HCT116 (cell line): ENCODE data around the gene FOXC2.

Experiments used
- CEBPB ChIP-seq: IDR thresholded peaks from 2 replicates; pipeline ENCODE4 v1.6.1; 2012; ENCODE audit warnings: low read depth
- EZH2 ChIP-seq: fragments of 200-600 bp; sonication (generic); IDR thresholded peaks from 2 replicates; pipeline ENCODE4 v1.6.1; 2017; ENCODE audit warnings: antibody characterized with exemption, mixed run types
- JUND ChIP-seq: IDR thresholded peaks from 2 replicates; pipeline ENCODE4 v1.6.1; 2012
- POLR2A ChIP-seq: IDR thresholded peaks from 2 replicates; pipeline ENCODE4 v1.7.0; 2011; ENCODE audit warnings: borderline replicate concordance; ENCODE audit not compliant: insufficient read depth, insufficient read length; ENCODE audit errors: extremely low read depth
- POLR2AphosphoS5 ChIP-seq: IDR thresholded peaks from 2 replicates; pipeline ENCODE4 v1.6.1; 2011; ENCODE audit warnings: mild to moderate bottlenecking, low read depth, low read length, moderate library complexity
- RAD21 ChIP-seq: IDR thresholded peaks from 2 replicates; pipeline ENCODE4 v1.6.1; 2012; ENCODE audit warnings: low read depth, mild to moderate bottlenecking
- SRF ChIP-seq: IDR thresholded peaks from 2 replicates; pipeline ENCODE4 v1.6.1; 2012; ENCODE audit warnings: low read depth
- YY1 ChIP-seq: IDR thresholded peaks from 2 replicates; pipeline ENCODE4 v1.6.1; 2011; ENCODE audit warnings: low read length, low read depth, moderate library complexity, mild to moderate bottlenecking; ENCODE audit not compliant: insufficient replicate concordance; ENCODE audit errors: extremely low read depth
- ZFX ChIP-seq: fragments of 450-650 bp; IDR thresholded peaks from 2 replicates; pipeline ENCODE4 v1.6.1; 2017
- ZNF274 ChIP-seq: fragments of 200-500 bp; sonication (Bioruptor generic); IDR thresholded peaks from 2 replicates; pipeline ENCODE4 v1.6.1; 2014; ENCODE audit warnings: mild to moderate bottlenecking, low read depth, low read length, inconsistent platforms
- TF ChIP-seq, protein P1 (sequence below), 3 experiments: fragments of 200-600 bp in 1 of 3; sonication (generic) in 1 of 3; IDR thresholded peaks in 2 of 3; conservative IDR thresholded peaks in 1 of 3; 2 replicates each; pipeline ENCODE4 v1.5.1; 2012 to 2017; ENCODE audit warnings: low read depth in 2 of 3, low read length in 2 of 3, antibody characterized with exemption in 1 of 3, borderline replicate concordance in 1 of 3, control low read depth in 1 of 3, mild to moderate bottlenecking in 1 of 3, mixed read lengths in 1 of 3, mixed run types in 1 of 3, moderate library complexity in 1 of 3; ENCODE audit not compliant: insufficient read depth in 1 of 3
- TF ChIP-seq, protein P2 (sequence below): IDR thresholded peaks from 2 replicates; pipeline ENCODE4 v1.6.1; 2011; ENCODE audit warnings: mild to moderate bottlenecking, low read length, moderate library complexity; ENCODE audit not compliant: insufficient replicate concordance; ENCODE audit errors: extremely low read depth

DNA sequence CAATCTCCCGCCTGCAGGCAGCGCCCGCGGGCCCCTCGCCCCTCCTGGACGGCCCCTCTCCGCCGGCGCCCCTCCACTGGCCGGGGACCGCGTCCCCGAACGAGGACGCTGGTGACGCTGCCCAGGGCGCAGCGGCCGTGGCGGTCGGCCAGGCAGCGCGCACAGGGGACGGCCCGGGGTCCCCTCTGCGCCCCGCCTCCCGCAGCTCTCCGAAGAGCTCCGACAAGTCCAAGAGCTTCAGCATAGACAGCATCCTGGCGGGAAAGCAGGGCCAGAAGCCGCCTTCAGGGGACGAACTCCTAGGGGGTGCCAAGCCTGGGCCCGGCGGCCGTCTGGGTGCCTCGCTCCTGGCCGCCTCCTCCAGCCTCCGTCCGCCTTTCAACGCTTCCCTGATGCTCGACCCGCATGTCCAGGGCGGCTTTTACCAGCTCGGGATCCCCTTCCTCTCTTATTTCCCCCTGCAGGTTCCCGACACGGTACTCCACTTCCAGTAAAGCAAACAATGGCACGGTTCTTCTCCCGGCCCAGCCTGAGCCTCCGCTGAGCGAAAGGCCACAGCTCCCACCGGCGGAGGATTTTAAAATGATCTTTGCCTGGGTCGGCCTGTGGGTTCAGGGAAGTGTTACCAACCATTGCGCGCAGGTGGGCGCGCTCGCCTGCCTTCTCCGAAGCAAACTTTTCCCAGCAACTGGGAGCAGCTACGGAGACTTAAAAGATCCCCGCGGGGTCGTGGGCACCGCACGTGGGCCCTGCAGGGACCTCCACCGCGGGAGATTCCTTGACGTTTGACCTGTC lies 12.8 kb downstream of the FOXC2 start:
- TF ChIP-seq POLR2A, result no peak
- TF ChIP-seq CEBPB, result no peak
- no peak for TF ChIP-seq RAD21
- no peak for TF ChIP-seq JUND
- TF ChIP-seq, protein P1, sequence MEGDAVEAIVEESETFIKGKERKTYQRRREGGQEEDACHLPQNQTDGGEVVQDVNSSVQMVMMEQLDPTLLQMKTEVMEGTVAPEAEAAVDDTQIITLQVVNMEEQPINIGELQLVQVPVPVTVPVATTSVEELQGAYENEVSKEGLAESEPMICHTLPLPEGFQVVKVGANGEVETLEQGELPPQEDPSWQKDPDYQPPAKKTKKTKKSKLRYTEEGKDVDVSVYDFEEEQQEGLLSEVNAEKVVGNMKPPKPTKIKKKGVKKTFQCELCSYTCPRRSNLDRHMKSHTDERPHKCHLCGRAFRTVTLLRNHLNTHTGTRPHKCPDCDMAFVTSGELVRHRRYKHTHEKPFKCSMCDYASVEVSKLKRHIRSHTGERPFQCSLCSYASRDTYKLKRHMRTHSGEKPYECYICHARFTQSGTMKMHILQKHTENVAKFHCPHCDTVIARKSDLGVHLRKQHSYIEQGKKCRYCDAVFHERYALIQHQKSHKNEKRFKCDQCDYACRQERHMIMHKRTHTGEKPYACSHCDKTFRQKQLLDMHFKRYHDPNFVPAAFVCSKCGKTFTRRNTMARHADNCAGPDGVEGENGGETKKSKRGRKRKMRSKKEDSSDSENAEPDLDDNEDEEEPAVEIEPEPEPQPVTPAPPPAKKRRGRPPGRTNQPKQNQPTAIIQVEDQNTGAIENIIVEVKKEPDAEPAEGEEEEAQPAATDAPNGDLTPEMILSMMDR (IDR thresholded peaks at IDR 0.05 in 2 of 3, conservative IDR thresholded peaks at IDR 0.05 in 1 of 3; ENCODE audit: borderline replicate concordance in 1 of 3, insufficient read depth in 1 of 3, low read depth in 2 of 3, low read length in 2 of 3), result no peak
- no peak for TF ChIP-seq POLR2AphosphoS5
- TF ChIP-seq, protein P2, sequence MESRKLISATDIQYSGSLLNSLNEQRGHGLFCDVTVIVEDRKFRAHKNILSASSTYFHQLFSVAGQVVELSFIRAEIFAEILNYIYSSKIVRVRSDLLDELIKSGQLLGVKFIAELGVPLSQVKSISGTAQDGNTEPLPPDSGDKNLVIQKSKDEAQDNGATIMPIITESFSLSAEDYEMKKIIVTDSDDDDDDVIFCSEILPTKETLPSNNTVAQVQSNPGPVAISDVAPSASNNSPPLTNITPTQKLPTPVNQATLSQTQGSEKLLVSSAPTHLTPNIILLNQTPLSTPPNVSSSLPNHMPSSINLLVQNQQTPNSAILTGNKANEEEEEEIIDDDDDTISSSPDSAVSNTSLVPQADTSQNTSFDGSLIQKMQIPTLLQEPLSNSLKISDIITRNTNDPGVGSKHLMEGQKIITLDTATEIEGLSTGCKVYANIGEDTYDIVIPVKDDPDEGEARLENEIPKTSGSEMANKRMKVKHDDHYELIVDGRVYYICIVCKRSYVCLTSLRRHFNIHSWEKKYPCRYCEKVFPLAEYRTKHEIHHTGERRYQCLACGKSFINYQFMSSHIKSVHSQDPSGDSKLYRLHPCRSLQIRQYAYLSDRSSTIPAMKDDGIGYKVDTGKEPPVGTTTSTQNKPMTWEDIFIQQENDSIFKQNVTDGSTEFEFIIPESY, result no peak
- TF ChIP-seq ZFX, result no peak
- no peak for TF ChIP-seq ZNF274
- TF ChIP-seq YY1, result no peak
- TF ChIP-seq SRF, result no peak
- TF ChIP-seq EZH2, result no peak
